WTC11 (cell line): ENCODE results near the gene NPB.

Source experiments
- CREB1 ChIP-seq: sonication (generic); formaldehyde crosslinking; IDR thresholded peaks from 2 replicates; pipeline ENCODE4 v1.8.0; 2023; ENCODE audit warnings: mild to moderate bottlenecking, missing genetic modification reagents
- CTCF ChIP-seq: fragments of 200-600 bp; IDR thresholded peaks from 2 replicates; pipeline ENCODE4 v1.8.0; 2022; ENCODE audit warnings: antibody characterized with exemption
- MAX ChIP-seq: sonication (generic); formaldehyde crosslinking; IDR thresholded peaks from 2 replicates; pipeline ENCODE4 v1.8.0; 2022; ENCODE audit warnings: mild to moderate bottlenecking, missing genetic modification reagents
- MLX ChIP-seq: sonication (generic); formaldehyde crosslinking; IDR thresholded peaks from 2 replicates; pipeline ENCODE4 v1.8.1; 2023; ENCODE audit warnings: mild to moderate bottlenecking, missing genetic modification reagents, moderate library complexity
- NR2C2 ChIP-seq: sonication (generic); formaldehyde crosslinking; IDR thresholded peaks from 2 replicates; pipeline ENCODE4 v1.8.0; 2022; ENCODE audit warnings: mild to moderate bottlenecking, missing genetic modification reagents
- USF2 ChIP-seq: sonication (generic); formaldehyde crosslinking; IDR thresholded peaks from 2 replicates; pipeline ENCODE4 v1.8.1; 2023; ENCODE audit warnings: mild to moderate bottlenecking, missing genetic modification reagents, moderate library complexity

- TF ChIP-seq NR2C2 (CRISPR knock-in tag) (no peak), USF2 (CRISPR knock-in tag) (no peak), CTCF (no peak), MLX (no peak), CREB1 (CRISPR knock-in tag) (no peak), MAX (CRISPR knock-in tag) (no peak)
These were observed 20.0 kb downstream of the NPB start for GRCh38 chr17:81921996-81922565.
